ENCODE results near the gene TM7SF2.
A peak's percentile ranks its signal among the peaks of the same experiment; 100 is the strongest.

Gene TM7SF2

GRCh38 chr11:65090628-65091027 is 21.0 kb upstream of the TM7SF2 start:
- no peak for TF ChIP-seq CTCF (IDR thresholded peaks at IDR 0.05; ENCODE audit: low read depth, low read length)

DNA sequence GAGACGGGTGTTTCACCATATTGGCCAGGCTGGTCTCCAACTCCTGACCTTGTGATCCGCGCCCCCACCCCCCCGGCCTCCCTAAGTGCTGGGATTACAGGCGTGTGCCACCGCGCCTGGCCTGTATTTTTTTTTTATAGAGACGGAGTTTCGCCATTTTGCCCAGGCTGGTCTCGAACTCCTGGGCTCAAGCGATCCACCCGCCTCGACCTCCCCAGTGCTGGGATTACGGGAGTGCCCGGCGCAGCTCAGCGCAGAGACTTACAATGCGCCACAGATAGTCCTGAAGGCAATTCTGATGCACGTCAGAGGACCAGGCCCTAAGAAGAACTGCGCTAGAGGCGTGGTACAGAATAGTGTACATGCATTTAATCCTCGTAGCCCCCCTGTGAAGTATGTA is 16.2 kb upstream of the TM7SF2 start:
- TF ChIP-seq CTCF (IDR thresholded peaks at IDR 0.05; ENCODE audit: low read depth, low read length) = no peak
- peak overlapping the region; percentile 78 for H3K4me3 ChIP-seq (ENCODE audit: low read depth, low read length)

More at GRCh38 chr11:65090628-65091027, 21.0 kb upstream of the TM7SF2 start:
- H3K4me3 ChIP-seq (ENCODE audit: low read depth, low read length) = no peak overlapping the region

GRCh38 chr11:65095974-65096806 is 15.5 kb upstream of the TM7SF2 start, which contains the start of gene VPS51:
VPS51 (plus strand) TSS chr11:65096214; CDS start chr11:65096251, 37 bp downstream.
- TF ChIP-seq CTCF (IDR thresholded peaks at IDR 0.05; ENCODE audit: low read depth, low read length) = no peak
- peak within 1 kb of the TSS; percentile 78 for H3K4me3 ChIP-seq (ENCODE audit: low read depth, low read length)

DNA sequence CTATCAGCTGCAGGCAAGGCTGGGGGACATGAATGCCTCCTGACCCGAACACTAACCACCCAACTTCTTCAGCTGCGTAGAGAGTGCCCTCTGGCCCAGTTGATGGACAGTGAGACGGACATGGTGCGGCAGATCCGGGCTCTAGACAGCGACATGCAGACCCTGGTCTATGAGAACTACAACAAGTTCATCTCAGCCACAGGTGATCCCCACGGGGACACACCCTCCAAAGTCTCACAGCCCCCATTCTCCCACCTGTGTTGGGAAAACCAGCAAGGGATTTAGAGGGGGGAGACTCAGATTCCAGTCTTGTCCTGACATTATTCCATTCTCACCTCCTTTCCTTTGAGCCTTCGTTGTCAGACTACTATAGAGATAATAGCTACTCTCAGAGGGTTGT is 14.7 kb upstream of the TM7SF2 start:
- TF ChIP-seq CTCF (IDR thresholded peaks at IDR 0.05; ENCODE audit: low read depth, low read length) = no peak
- peak overlapping the region; percentile 78 for H3K4me3 ChIP-seq (ENCODE audit: low read depth, low read length)

DNA sequence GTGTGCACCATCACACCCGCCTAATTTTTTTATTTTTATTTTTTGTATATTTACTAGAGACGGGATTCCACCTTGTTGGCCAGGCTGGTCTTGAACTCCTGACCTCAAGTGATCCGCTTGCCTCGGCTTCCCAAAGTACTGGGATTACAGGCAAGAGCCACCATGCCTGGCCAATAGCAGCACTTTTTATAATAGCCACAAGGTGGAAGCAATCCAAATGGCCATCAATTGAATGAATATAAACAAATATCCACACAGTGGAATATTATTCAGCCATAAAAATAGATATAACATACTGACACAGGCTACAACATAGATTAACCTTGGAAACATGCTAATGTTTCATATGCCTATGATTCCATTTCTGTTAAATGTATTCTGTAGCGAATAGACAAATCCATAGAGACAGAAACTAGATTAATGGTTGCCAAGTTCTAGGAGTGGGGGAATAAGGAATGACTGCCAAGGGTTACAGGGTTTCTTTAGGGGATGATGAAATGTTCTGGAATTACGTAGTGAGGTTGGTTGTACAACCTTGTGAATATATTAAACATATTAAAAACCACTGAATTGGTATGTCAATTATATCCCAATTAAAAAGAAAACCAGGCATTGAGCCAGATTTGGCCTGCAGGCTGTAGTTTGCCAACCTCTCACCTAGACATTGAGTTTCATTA is 10.9 kb upstream of the TM7SF2 start:
- H3K4me3 ChIP-seq (ENCODE audit: low read depth, low read length) = no peak overlapping the region
- TF ChIP-seq CTCF (IDR thresholded peaks at IDR 0.05; ENCODE audit: low read depth, low read length) = no peak

DNA sequence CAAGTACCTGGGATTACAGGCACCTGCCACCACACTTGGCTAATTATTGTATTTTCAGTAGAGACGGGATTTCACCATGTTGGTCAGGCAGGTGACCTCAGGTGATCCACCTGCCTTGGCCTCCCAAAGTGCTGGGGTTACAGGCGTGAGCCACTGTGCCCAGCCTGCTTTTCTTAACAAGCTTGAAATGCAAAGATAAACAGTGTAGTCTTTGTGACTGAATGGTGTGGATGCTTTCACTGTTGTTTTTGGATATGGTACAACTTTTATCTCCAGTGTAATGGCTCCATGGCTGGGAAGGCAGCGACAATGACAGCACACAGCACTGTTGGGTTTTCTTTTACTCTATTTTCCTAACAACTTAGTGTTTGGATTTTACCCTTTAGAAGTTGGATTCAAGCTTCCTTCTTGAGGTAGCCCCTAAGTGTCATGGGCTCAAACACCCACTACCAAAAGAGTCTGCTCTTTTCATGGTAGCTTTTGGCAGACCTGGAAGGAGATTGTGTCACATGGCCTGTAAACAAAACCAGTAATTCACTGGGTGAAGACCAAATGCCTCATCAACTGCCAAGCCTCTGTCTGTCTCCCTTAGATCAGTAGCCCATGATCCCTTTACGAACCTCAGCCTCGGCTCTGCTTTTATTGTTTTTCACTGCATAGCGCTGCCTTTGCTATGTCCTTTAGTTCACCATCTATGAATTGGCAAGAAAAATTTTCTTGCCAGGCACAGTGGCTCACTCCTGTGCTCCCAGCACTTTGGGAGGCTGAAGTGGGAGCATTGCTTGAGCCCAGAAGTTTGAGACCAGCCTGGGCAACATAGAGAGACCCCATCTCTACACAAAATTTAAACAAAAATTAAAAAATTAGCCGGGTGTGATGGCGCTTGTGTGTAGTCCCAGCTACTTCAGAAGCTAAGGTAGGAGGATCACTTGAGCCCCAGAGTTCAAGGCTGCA is 9.3 kb upstream of the TM7SF2 start:
- H3K4me3 ChIP-seq (ENCODE audit: low read depth, low read length) = no peak overlapping the region
- no peak for TF ChIP-seq CTCF (IDR thresholded peaks at IDR 0.05; ENCODE audit: low read depth, low read length)
